IPS DF 19.7 (cell line): ENCODE data around the gene LRBA.

Experiments
- DNase-seq: peaks from one replicate; pipeline ENCODE4 v3.0.0-alpha.2; 2013; ENCODE audit warnings: low read depth, low spot score

Gene LRBA

DNA sequence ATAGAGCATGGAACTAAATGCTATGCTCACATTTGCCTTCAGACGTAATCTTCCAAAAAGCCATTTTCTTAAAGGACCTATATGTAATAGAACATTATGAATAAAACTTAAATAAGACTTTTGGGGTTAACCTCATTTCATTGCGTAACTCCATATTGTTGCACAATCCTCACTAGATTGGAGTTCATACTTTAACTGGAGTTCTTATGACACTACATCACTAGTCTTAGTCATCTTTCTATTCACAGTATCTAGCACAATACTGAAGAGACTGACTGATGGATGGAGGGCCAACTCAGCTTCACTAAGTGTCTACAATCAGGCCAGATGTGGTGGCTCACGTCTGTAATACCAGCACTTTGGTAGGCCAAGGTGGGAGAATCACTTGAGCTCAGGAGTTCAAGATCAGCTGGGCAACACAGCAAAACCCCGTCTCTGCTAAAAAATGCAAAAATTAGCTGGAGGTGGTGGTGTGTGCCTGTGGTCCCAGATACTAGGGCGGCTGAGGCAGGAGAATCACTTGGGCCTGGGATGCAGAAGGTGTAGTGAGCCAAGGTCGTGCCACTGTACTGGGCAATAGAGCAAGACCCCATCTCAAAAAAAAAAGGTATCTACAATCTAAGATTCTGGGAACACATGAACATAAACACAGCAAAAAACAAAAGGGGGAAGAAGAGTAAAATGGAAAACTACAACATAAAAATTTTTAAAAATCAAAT is 513.9 kb downstream of the LRBA start:
- no peak for DNase-seq

DNA sequence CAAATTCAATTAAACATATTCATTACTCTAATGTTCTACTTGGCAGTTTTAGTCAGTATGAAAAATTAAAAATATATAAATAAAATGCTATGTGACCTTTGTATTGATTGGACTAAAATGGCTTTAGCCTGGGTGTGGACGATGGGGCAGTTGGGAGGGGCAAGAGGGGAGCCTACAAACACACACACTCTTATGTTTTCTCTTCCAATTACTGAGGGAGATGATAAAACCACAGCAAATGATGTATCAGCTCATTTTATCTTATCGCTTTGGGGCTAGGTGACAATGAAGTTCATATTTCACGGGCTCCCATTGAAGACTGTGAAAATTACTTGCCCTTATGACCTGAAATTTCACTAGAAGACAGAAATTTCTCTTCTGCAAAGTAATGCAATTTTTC is 517.5 kb downstream of the LRBA start:
- no peak for DNase-seq

DNA sequence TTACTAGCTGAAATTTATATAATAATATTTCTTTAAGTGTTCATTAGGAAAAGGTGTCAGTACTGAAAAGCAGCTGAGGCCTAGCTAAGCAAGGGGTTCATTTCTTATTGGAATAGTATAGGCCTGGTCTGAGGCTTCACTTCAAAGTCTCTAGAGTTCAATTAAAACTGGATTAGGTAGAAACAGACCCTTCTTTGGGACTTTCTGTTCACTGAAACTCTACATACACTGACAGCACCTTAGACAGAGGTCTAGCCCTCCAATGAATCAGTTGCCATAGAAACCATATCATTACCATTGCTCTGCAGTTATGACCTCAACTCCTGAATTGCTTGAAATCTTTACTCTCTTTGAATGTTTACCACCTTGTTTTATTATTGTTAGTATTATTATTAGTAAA is 519.5 kb downstream of the LRBA start:
- no peak for DNase-seq

DNA sequence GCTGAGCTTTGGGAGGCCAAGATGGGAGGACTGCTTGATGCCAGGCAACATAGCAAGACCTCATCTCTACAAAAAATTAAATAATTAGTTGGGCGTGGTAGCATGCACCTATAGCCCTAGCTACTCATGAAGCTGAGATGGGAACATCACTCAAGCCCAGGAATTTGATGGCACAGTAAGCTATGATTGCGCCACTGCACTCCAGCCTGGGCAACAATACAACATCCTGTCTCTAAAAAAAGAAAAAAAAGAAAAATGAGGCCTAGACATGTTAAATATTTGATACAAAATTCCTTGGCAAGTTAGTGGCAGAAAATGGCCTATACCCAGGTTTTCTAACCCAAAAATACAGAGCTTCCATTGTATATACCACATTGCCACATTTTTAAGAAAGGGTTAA is 521.2 kb downstream of the LRBA start:
- DNase-seq, result no peak

DNA sequence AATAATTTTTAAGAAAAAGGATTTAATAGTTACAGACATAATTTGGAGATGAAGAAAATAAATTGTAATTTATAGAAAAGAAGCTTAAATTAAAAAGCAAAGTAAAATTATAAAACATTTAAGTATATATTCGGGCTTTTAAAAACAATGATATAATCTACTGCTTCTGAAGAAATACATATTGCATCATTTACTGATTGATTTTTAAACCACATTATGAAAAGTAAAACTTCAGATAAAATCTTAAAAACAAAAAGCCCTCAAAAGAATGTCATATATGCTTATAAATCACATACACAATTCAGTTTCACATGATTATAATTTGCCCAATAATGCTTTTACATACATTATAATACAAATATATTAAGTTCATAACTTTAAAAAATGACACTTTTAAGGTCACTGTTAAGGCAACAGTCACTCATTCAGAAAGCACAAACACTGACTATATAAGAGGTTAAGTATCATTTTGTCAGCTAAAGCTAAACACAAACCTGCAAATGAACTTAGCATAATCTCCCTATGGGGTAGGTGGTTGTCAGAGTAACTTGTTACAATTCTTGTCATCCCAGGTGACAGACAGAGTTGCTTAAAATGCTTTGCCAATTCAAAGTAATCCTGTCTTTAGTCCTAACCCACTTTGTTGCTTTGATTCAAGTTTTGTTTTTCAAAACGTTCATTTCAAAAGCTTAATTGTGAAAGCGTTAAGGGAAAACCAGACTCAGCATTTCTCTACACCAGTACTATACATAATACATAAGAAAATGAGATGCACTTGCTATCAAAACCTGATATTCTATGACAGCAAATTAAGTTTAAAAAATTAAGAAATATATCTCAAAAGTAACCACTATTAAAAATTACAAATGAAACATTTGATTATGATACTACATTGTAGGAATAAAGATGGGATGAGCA is 523.7 kb downstream of the LRBA start:
- DNase-seq, result no peak

DNA sequence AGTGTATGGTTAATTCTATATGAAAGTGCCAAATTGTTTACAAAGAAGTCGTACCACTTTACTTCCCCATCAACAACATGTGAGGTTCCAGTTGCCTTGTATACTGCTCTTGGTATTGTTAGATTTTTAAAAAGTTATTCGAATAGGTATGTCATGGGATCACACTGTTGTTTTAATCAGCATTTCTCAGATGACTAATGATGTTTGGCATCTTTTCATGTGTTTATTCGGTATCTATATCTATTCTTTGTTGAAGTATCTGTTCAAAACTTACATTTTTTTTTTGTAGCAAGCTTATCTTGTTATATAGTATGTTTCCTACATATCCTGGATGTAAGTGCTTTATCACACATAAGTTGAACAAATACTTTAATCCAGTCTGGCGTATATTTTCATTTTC is 532.5 kb downstream of the LRBA start:
- no peak for DNase-seq

DNA sequence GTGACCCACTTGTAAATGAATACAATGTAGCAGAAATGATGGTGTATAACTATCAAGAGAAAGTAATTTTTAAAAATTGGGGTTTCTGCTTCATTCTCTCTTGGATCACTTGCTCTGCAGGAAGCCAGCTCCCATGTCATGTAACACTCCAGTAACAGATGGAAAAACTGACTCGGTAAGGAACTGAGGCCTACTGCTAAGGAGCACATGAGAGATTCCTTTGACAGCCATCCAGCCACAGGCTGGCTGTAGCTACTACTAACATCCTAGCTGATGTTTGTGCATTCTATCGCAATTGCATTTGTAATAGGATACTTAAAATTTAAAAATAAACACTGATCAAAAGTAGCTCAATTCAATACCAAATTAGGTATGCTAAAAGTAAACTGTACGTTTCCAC is 535.4 kb downstream of the LRBA start:
- no peak for DNase-seq

DNA sequence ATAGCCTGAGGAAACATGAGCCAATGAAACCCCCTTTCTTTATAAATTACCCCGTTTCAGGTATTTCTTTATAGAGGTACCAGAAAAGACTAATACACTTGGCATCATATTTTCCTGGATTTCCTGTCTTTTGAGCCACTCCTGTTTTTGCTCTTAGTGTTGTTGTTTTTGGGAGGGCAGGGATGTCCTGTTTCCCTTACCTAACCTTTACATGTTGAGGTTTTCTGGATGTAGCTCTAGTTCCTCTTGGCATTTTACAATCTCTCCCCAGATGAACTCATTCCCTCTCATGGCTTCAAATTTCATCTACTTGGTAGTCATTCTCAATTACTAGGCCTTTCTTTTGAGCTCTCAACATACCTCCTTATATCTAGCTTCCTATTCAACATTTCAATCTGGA is 537.2 kb downstream of the LRBA start:
- DNase-seq, result no peak

DNA sequence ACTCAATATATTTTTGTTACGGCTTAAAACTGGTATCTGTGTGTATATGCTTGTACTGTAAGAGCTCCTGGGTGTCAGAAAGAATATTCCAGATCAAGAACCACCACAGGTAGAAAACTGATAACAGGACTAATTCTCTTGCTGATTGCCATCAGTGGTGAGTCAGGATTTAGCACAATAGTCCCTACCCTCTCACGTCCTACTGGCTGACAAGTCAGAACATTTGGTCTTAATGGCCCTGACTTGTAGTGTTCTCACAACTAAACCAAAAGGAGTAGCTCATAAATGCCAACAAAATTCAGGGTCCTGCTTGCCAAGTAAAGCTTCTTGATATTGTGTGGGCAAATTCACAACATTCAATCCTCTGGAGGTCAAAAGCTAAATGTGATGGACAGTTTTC is 538.3 kb downstream of the LRBA start:
- no peak for DNase-seq

DNA sequence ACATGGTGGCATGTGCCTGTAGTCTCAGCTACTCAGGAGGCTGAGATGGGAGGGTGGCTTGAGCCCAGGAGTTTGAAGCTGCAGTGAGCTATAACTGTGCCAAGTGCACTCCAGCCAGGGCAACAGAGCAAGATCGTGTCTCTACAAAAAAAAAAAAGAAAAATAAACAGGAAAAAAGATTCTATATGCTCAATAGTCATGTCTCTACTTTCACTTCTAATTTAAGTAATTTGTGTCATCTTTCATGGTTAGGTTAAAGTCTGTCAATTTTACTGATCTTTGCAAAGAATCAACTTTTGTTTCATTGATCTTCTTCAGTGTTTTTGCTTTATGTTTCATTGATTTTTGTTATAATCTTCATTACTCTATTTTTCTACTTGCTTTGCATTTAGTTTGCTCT is 539.3 kb downstream of the LRBA start:
- no peak for DNase-seq

DNA sequence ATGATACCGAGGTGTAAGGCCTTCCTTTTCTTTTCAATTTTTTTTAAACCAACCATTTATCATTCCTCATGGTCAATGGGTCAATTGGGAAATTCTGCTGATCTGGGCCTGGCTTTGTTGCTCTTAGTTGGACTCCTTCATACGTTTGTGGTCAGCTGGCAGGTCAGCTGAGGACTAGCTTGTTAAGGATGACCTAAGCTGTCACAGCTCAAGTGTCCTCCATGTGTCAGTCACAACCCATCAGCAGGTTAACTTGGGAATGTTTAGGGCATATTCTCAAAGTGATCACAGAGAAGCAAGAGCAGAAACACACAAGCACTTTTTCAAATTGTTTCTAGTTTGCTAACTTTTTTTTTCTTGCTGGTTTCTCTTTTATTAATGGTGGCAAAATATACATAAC is 550.6 kb downstream of the LRBA start:
- no peak for DNase-seq

DNA sequence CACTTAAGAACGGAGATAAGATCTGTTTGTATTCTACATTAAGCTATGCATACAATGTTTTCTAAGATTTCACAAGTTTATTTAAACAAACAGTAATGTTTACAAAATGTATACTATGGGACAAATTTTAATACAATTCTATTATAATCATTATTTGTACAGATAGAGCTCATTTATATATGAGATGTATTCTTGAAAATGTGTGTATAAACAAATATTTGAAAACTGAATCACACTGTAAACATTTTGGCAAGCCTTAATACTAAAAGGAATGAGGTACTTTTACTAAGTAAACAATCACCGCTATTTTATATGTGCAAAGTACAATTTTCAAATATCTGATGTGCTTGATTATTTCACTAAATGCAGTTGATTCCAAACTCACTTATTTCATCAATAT is 552.3 kb downstream of the LRBA start:
- no peak for DNase-seq

DNA sequence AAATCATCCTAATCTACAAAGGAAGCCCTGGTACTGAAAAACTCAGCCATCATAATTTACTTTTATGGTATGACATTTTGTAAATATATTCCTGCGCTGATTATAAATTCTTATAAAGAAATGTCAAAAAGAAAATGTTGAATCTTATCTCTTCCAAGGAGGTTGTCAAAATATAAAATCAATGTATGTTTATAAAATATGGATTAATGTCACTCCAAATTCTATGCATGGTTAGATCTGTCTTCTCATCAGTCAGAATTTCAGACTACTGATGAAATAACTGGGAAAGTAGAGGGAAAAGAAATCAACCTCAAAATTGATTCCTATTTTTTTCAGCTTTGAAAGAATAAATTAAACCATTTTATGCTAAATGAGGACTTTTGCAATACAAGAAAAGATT is 553.1 kb downstream of the LRBA start:
- no peak for DNase-seq

DNA sequence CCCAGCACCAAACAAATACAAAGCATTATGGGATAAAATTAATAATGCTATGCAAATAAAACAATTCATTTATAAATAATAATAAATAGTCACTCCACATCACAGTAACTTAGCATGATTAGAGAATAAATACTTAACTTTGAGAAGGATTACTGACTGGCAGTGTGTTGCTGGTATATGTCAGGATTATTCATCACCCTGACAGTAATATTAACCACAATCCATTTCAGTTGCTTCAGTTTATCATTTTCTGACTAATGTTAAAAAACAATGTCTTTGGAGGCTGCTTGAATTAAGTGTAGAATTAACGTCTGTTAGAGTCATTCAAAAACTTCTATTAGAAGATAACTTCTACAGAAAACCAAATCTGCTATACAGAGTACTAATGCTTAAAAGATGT is 557.3 kb downstream of the LRBA start:
- no peak for DNase-seq

DNA sequence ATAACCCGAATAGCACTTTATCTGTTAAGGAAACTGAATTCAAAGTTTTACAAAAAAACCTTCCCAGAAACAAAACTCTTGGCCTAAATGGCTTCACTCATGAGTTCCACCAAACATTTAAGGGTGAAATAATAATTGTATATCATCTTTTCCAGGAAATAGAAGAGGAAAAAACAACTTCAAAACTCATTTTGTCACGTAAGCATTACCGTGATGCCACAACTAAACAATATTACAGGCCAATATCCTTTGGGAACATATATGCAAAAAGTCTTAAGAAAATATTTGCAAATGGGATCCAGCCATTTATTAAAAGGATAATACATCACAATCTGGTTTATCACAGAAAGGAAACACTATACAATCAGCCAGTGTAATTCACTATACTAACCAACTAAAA is 563.2 kb downstream of the LRBA start:
- no peak for DNase-seq

DNA sequence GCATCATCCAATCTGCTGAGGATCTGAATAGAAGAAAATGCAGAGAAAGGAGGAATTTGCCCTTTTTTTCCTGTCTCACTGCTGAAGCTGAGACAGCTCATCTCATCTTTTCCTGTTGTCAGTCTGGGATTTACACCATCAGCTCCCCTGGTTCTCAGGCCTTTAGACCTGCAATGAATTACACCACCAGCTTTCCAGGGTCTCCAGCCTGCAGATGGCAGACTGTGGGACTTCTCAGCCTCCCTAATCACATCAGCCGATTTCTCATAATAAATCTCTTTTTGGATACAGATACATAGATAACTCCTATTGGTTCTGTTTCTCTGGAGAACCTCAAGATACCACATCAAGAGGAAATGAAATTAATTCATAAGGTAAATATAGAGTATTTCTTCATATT is 567.7 kb downstream of the LRBA start:
- no peak for DNase-seq

DNA sequence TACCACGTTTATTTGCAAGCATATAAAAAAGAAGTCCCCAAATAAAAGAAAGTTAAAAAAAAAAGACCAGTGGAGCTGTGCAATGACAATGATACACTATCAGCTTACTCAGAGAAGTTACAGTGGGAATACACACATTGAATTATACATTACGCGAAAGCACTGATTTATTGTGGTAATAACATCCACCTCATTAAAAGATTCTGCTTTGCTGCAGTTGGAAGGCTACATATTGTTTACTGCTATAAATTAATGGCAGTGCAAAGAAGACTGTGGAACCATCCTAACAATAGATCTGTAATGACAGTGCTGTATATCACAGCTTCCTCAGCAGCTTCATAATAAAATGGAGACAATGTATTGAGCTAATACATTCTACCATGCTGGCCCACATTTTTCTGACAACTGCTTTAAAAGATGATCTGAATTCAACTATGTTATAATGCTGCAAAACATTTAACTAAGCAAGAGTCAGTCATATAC is 575.6 kb downstream of the LRBA start:
- no peak for DNase-seq

DNA sequence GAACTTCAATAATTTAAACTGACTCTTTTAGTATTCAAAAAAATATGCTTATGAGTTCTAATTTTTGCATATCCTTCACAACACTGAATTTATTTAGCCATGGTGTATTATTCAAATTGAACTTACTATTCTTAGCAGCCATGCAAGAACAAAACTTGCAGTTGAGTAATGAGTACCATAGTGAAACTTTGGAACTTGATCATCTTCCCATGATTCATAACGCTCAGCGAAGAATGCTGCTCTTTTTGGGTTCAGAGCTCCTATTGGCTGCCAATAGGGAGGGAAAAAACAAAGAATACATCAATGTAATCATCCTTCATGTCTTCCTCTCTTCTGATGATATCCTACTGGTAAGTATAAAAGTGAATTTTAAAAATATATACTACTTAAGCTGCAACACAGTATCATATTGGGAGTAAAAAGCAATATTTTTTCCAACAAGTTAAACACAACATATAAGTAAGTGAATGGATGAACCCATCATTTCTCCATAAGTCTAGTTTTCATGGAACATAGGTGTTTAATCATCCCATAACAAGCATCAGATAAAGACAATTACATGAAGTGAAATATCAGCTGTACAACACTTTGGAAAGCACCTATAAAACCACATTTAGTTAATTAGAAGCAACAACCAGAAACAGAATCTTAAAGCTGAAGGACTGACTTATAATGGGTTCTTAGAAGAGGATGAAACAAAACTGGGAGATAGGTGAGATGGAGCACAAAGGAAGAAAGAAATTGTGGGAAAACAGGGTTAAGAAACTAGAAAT is 578.3 kb downstream of the LRBA start:
- DNase-seq, result no peak

DNA sequence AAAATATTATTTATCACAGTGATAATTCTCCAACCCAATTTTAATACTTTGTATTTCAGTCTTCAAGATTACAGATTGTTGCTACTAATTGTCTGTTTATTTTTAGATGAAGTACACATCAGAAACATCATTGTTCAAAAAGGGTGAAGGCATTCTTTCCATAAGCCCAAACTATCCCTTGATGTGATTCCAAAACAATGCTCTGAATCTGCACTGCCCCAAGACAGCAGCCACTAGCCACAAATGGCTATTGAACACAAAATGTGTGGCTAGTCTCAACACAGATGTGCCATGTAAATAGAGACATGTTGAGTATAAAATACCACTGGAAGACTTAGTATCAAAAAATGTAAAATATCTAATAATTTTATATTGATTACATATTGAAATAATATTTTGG is 583.9 kb downstream of the LRBA start:
- DNase-seq, result no peak

DNA sequence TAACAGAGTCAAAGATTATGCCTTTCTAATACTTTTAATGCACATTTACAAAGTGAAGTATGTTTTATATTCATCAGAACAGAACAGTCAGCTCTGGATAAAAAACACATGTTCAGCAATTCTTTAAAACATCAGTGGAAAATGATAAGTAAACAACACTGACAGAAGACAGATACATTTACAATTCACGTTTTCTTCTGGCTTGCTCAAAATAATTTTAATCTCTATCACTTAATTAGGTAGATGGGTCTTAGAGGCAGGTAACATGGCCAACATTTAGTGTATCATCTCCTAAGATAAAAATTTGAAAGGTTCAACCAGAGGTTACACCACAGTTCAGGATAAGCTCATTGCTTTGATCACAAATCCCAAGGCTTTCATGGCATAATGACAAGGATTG is 589.9 kb downstream of the LRBA start:
- DNase-seq, result no peak

DNA sequence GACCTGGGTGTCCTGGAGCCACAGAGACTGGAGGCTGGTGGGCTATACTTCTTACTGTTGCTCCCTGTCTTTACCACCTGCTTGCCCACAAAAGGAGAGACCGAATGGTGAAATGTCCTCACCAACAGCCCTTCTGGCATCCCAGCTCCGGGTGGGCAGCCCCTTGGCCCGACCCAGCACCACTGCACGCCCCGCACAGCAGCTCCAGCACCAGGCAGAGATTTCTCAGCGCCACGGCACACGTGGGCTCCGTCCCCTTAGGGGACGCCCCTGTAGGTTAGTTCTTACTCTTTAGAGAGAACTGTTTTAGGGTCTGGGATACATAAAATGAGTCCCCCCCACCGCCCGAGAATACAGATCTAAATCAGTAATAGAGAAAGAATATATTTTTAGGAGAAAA is 591.6 kb downstream of the LRBA start:
- no peak for DNase-seq

DNA sequence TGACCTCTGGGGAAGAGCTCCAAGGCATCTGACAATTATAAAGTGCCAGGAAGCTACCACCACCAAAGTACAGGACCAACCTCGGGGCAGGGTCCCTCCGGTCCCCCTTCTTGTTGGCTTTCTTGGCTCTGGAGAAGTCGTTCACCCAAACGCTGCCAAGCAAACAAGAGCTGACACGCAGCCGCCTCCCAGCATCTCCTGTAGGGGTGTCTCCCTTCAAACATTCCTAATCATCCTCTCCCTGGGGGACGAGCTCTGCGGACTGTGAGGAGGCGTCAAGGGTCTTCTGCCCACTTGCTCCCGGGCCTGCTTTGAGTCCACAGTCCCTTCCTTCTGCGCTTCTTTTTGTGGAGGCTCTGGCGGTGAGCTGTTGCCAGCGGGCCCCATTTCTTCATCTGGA is 592.0 kb downstream of the LRBA start:
- no peak for DNase-seq
